KMS-11 (cell line): ENCODE measurements around the gene ID1.
"Not testable (repeated sequence)": the region's sequence is repeated elsewhere in the genome, so short reads cannot be mapped to it uniquely, and the experiment has no call there.

Experiments used
- H2AFZ ChIP-seq: fragments of 200-600 bp; sonication (generic); 2 replicates; pipeline ENCODE4 v1.6.1; 2016; ENCODE audit warnings: antibody characterized with exemption, mixed run types, low read depth
- H3K27ac ChIP-seq: fragments of 200-600 bp; sonication (generic); 2 replicates; pipeline ENCODE4 v1.6.1; 2016; ENCODE audit warnings: mild to moderate bottlenecking, mixed run types
- H3K27me3 ChIP-seq: fragments of 200-600 bp; sonication (generic); 2 replicates; pipeline ENCODE4 v1.6.1; 2017; ENCODE audit warnings: mild to moderate bottlenecking, low read depth, mixed run types, moderate library complexity; ENCODE audit not compliant: insufficient read depth
- H3K36me3 ChIP-seq: fragments of 200-600 bp; sonication (generic); 2 replicates; pipeline ENCODE4 v1.6.1; 2017; ENCODE audit warnings: mild to moderate bottlenecking, mixed run types; ENCODE audit not compliant: insufficient read depth
- H3K4me1 ChIP-seq: fragments of 200-600 bp; sonication (generic); 2 replicates; pipeline ENCODE4 v1.6.1; 2016; ENCODE audit warnings: mild to moderate bottlenecking, low read depth, mixed run types; ENCODE audit not compliant: poor library complexity, severe bottlenecking
- H3K4me2 ChIP-seq: fragments of 200-600 bp; sonication (generic); 2 replicates; pipeline ENCODE4 v1.7.0; 2016; ENCODE audit warnings: mild to moderate bottlenecking, mixed run types
- H3K4me3 ChIP-seq: fragments of 200-600 bp; sonication (generic); IDR thresholded peaks from 2 replicates; pipeline ENCODE4 v1.6.1; 2017; ENCODE audit warnings: low read depth, low read length, mixed read lengths; ENCODE audit not compliant: insufficient read depth
- H3K79me2 ChIP-seq: fragments of 200-600 bp; sonication (generic); 2 replicates; pipeline ENCODE4 v1.6.1; 2016; ENCODE audit warnings: low read depth, mixed run types; ENCODE audit not compliant: insufficient read depth
- H3K9ac ChIP-seq: fragments of 200-600 bp; sonication (generic); 2 replicates; pipeline ENCODE4 v1.6.1; 2016; ENCODE audit warnings: mild to moderate bottlenecking, mixed run types
- H4K20me1 ChIP-seq: fragments of 200-600 bp; sonication (generic); 2 replicates; pipeline ENCODE4 v1.6.1; 2016; ENCODE audit warnings: mild to moderate bottlenecking, mixed run types; ENCODE audit not compliant: insufficient read depth
- CTCF ChIP-seq: fragments of 200-600 bp; sonication (generic); conservative IDR thresholded peaks from 2 replicates; pipeline ENCODE4 v1.6.1; 2017; ENCODE audit warnings: low read depth, mild to moderate bottlenecking, antibody characterized with exemption, low read length, moderate library complexity, mixed read lengths

The ID1 gene

GRCh38 chr20:31577194-31577593, 27.9 kb upstream of the ID1 start:
- no peaks in the 10 kb centered on the region for H3K36me3 ChIP-seq
- H3K4me3 ChIP-seq, result no peak overlapping the region
- H3K4me2 ChIP-seq, result no peak overlapping the region
- no peaks in the 10 kb centered on the region for H3K79me2 ChIP-seq
- H4K20me1 ChIP-seq, result no peaks in the 10 kb centered on the region
- H2AFZ ChIP-seq, result no peak overlapping the region
- no peaks in the 10 kb centered on the region for H3K27me3 ChIP-seq
- no peak for TF ChIP-seq CTCF
- peaks cover 17% of the 10 kb centered on the region for H3K4me1 ChIP-seq
- no peak overlapping the region for H3K27ac ChIP-seq
- no peak overlapping the region for H3K9ac ChIP-seq

- H3K36me3 ChIP-seq, result no peaks in the 10 kb centered on the region
- no peak overlapping the region for H3K27ac ChIP-seq
- H3K9ac ChIP-seq, result no peak overlapping the region
- H3K79me2 ChIP-seq, result no peaks in the 10 kb centered on the region
- no peak overlapping the region for H3K4me2 ChIP-seq
- H3K4me3 ChIP-seq, result no peak overlapping the region
- H3K27me3 ChIP-seq, result no peaks in the 10 kb centered on the region
- H2AFZ ChIP-seq, result no peak overlapping the region
- no peak for TF ChIP-seq CTCF
- no peaks in the 10 kb centered on the region for H4K20me1 ChIP-seq
- peaks cover 12% of the 10 kb centered on the region for H3K4me1 ChIP-seq
Observed at GRCh38 chr20:31578448-31579138, 26.5 kb upstream of the ID1 start.

GRCh38 chr20:31579245-31579644, 25.8 kb upstream of the ID1 start:
- Histone ChIP-seq H3K27ac (no peak overlapping the region), H3K9ac (no peak overlapping the region), H3K4me3 (no peak overlapping the region)

GRCh38 chr20:31579941-31580651, 25.0 kb upstream of the ID1 start:
- not testable (repeated sequence) for H3K4me2 ChIP-seq, H3K36me3 ChIP-seq, H2AFZ ChIP-seq, H3K4me3 ChIP-seq, H3K27me3 ChIP-seq, H3K4me1 ChIP-seq, H3K27ac ChIP-seq, H4K20me1 ChIP-seq, H3K9ac ChIP-seq, H3K79me2 ChIP-seq

More at GRCh38 chr20:31579245-31579644, 25.8 kb upstream of the ID1 start:
- Histone ChIP-seq H3K27me3 (no peaks in the 10 kb centered on the region), H4K20me1 (no peaks in the 10 kb centered on the region), H2AFZ (no peak overlapping the region), H3K4me2 (no peak overlapping the region), H3K79me2 (no peaks in the 10 kb centered on the region), H3K36me3 (no peaks in the 10 kb centered on the region), H3K4me1 (peaks cover 6% of the 10 kb centered on the region)
- TF ChIP-seq CTCF, result no peak

GRCh38 chr20:31580706-31581105, 24.4 kb upstream of the ID1 start:
- H3K79me2 ChIP-seq, result no peaks in the 10 kb centered on the region
- H3K9ac ChIP-seq, result no peak overlapping the region
- no peak overlapping the region for H3K4me3 ChIP-seq
- no peak overlapping the region for H2AFZ ChIP-seq
- no peak for TF ChIP-seq CTCF
- no peaks in the 10 kb centered on the region for H4K20me1 ChIP-seq
- no peaks in the 10 kb centered on the region for H3K36me3 ChIP-seq
- no peak overlapping the region for H3K27ac ChIP-seq
- no peaks in the 10 kb centered on the region for H3K27me3 ChIP-seq
- no peaks in the 10 kb centered on the region for H3K4me1 ChIP-seq
- no peak overlapping the region for H3K4me2 ChIP-seq
